Measurements from ENCODE around the gene IWS1. TPM values are rescaled to one million over a fixed set of nuclear protein-coding genes. Genes with fewer than 3 reads are reported as not detected.

The IWS1 gene
- total RNA-seq, 1 experiment from 2014 or later: 48.9 TPM

DNA sequence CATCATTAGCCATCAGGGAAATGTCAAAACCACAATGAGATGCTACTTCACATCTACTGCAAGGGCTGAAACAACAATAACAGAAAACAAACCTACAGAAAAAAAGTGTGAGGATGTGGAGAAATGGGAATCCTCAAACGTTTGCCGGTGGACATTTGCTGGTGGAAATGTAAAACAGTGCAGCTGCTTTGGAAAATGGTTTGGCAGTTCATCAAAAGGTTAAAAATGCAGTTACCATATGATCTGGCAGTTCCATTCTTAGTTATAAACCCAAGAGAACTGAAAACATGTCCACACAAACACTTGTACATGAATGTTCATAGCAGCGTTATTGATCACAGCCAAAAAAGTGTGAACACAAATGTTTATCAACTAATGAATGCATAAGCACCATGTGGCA lies 63.8 kb downstream of the IWS1 start:
- Mint-ChIP-seq H3K27ac (ENCODE audit: unreplicated experiment) (no peak overlapping the region), H3K9me3 (ENCODE audit: low read depth, unreplicated experiment) (no peaks in the 10 kb centered on the region), H3K36me3 (ENCODE audit: insufficient read depth, unreplicated experiment) (peaks cover 4% of the 10 kb centered on the region), H3K4me3 (ENCODE audit: low read depth, unreplicated experiment) (no peak overlapping the region), H3K4me1 (ENCODE audit: low read depth, unreplicated experiment) (no peaks in the 10 kb centered on the region), H3K27me3 (ENCODE audit: unreplicated experiment) (no peaks in the 10 kb centered on the region)
- no peak for DNase-seq
- TF ChIP-seq CTCF (IDR thresholded peaks at IDR 0.05; ENCODE audit: unreplicated experiment): no peak
- intact Hi-C loops (cut with micrococcal nuclease; ENCODE audit: unreplicated experiment): no loop called here
- BruUV-seq (replicated peaks): no TSS peak
- CTCF ChIA-PET: no interaction called here

DNA sequence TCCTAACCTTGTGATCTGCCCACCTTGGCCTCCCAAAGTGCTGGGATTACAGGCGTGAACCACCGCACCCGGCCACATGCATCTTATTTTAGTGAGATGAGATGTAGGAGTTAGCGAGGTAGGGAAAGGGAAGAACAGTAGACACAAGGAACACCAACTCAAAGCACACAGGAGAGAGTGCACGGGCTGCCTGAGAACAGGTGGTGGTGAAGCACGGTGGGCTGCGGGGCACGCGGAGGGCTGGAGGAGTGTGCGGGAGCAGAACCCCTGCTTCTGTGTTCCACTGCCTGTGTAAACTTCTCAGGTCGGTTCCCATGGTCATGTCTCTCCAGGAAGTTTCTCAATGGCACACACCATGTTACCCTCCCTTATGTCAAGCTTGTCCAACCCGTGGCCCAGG lies 69.3 kb downstream of the IWS1 start:
- intact Hi-C loops (cut with micrococcal nuclease; ENCODE audit: unreplicated experiment): loop anchor here (5.0 kb wide), 1 partner anchor 100 kb away; no protein-coding TSS in a partner anchor
- TF ChIP-seq CTCF (IDR thresholded peaks at IDR 0.05; ENCODE audit: unreplicated experiment): no peak
- BruUV-seq (replicated peaks): no TSS peak
- CTCF ChIA-PET: no interaction called here
- Mint-ChIP-seq H3K27ac (ENCODE audit: unreplicated experiment) (no peak overlapping the region), H3K9me3 (ENCODE audit: low read depth, unreplicated experiment) (no peaks in the 10 kb centered on the region), H3K4me1 (ENCODE audit: low read depth, unreplicated experiment) (peaks cover 23% of the 10 kb centered on the region), H3K36me3 (ENCODE audit: insufficient read depth, unreplicated experiment) (peaks cover 5% of the 10 kb centered on the region), H3K4me3 (ENCODE audit: low read depth, unreplicated experiment) (no peak overlapping the region), H3K27me3 (ENCODE audit: unreplicated experiment) (no peaks in the 10 kb centered on the region)
- no peak for DNase-seq

DNA sequence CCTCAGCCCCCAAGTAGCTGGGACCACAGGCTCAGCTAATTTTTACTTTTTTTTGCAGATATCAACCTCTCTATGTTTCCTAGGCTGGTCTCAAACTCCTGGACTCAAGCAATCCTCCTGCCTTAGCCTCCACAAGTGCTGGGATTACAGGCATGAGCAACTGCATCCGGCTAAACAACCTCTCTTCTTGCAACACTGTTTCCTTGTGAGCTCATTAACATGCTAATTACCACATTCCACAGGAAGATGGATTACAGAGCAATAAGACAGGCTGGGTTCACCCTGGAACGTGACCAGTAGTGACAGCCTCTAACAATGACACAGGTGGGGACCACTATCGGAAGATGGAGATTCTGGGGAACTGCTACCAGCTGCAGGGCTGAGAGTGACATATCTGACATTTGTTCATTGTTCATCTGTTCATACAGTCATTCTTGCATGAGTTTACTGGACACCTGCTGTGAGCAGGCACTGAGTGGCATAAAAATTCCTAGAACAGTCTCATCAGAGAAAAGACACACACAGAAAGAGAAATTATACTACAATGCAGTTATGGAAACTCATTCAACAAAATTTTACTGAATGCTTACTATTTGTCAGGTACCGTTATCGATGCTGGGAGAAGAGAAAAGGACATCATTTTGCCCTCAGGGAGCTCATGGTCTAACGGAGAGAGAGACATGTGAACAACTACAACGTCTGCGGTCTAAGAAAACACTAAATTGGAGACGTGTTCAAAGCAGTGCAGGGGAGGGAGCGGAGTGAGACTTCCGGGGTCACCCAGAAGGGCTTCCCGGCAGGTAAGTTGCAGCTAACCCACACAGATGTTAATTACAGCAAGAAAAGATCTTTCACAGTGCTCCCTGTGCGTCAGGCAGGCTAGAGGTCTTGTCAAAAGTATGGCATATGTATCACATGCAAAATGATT lies 70.5 kb downstream of the IWS1 start:
- CTCF ChIA-PET: interaction anchor here (0.8 to 1.6 kb wide), 2 partner anchors 74 to 258 kb away, joined by 4 to 6 read pairs; no protein-coding TSS in a partner anchor
- DNase-seq: no peak
- no TSS peak for BruUV-seq (replicated peaks)
- Mint-ChIP-seq H3K9me3 (ENCODE audit: low read depth, unreplicated experiment) (no peaks in the 10 kb centered on the region), H3K27ac (ENCODE audit: unreplicated experiment) (peak overlapping the region; percentile 30), H3K36me3 (ENCODE audit: insufficient read depth, unreplicated experiment) (peaks cover 5% of the 10 kb centered on the region), H3K4me3 (ENCODE audit: low read depth, unreplicated experiment) (peak overlapping the region; percentile 42), H3K4me1 (ENCODE audit: low read depth, unreplicated experiment) (peaks cover 23% of the 10 kb centered on the region), H3K27me3 (ENCODE audit: unreplicated experiment) (no peaks in the 10 kb centered on the region)
- no peak for TF ChIP-seq CTCF (IDR thresholded peaks at IDR 0.05; ENCODE audit: unreplicated experiment)
- intact Hi-C loops (cut with micrococcal nuclease; ENCODE audit: unreplicated experiment): loop anchor here (5.0 kb wide), 1 partner anchor 99 kb away; no protein-coding TSS in a partner anchor

DNA sequence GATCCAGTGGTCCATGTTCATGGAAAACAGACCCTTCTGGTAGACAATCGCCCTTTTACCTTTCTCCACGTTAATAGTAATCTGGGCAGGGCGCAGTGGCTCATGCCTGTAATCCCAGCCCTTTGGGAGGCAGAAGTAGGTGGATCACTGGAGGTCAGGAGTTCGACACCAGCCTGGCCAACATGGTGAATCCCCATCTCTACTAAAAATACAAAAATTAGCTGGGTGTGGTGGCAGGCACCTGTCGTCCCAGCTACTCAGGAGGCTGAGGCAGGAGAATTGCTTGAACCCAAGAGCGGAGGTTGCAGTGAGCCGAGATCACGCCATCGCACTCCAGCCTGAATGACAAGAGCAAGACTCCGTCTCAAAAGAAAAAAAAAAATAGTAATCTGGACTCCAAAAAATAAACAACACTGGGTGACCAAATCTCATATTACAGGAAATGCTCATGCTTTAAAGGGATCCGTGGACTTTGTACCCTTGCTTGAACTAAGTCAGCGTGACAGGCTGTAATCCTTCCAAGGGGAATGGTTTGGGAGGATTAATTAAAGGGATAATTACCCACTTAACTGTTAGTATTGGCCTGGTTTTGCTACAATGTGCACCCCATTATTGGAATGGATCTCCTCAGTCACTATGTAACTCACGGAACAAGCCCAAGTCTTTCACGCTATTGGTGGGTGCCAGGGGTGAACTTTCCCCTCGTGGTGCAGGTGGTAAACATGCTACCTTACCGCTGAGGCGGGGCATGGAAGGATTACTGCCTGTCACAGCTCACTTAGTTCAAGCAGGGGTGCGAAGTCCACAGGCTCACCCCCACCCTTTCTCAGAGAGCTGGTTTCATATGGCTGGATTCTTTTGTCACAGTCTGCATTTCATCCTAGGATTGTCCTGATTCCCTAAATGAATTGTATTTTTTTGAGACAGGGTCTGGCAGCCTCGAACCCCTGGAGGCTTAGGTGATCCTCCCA lies 71.4 kb downstream of the IWS1 start:
- no peaks in the 10 kb centered on the region for H3K27me3 Mint-ChIP-seq (ENCODE audit: unreplicated experiment)
- BruUV-seq (replicated peaks): no TSS peak
- peak; percentile 55 for DNase-seq
- H3K27ac Mint-ChIP-seq (ENCODE audit: unreplicated experiment): peak overlapping the region; percentile 44
- peaks cover 23% of the 10 kb centered on the region for H3K4me1 Mint-ChIP-seq (ENCODE audit: low read depth, unreplicated experiment)
- H3K4me3 Mint-ChIP-seq (ENCODE audit: low read depth, unreplicated experiment): peak overlapping the region; percentile 42
- no peaks in the 10 kb centered on the region for H3K9me3 Mint-ChIP-seq (ENCODE audit: low read depth, unreplicated experiment)
- intact Hi-C loops (cut with micrococcal nuclease; ENCODE audit: unreplicated experiment): loop anchor here (5.0 kb wide), 1 partner anchor 98 kb away; no protein-coding TSS in a partner anchor
- no peak for TF ChIP-seq CTCF (IDR thresholded peaks at IDR 0.05; ENCODE audit: unreplicated experiment)
- CTCF ChIA-PET: interaction anchor here (0.8 to 1.6 kb wide), 2 partner anchors 73 to 257 kb away, joined by 4 to 6 read pairs; no protein-coding TSS in a partner anchor
- H3K36me3 Mint-ChIP-seq (ENCODE audit: insufficient read depth, unreplicated experiment): peaks cover 5% of the 10 kb centered on the region

Data from Calu3 (cell line).